Spleen (tissue), 7 donors: ENCODE measurements around the gene C5orf24.

ENCODE experiments used
- POLR2A ChIP-seq, 3 donors: fragments of 450-650 bp; IDR thresholded peaks; one replicate each; pipeline ENCODE4 v1.5.1; 2017; ENCODE audit warnings: antibody characterized with exemption in 3 of 3, mild to moderate bottlenecking in 1 of 3
- POLR2AphosphoS5 ChIP-seq, 3 donors: sonication (generic); formaldehyde crosslinking; IDR thresholded peaks; one replicate each; pipeline ENCODE4 v1.5.1; 2017; ENCODE audit warnings: antibody characterized with exemption in 3 of 3
- TF ChIP-seq, protein P1 (sequence below), 11 experiments: fragments of 200-600 bp in 7 of 11; fragments of 450-650 bp in 4 of 11; sonication (generic) in 4 of 11; IDR thresholded peaks in 8 of 11; conservative IDR thresholded peaks in 3 of 11; 1 replicate in 7 of 11; 2 replicates in 4 of 11; pipeline versions ENCODE4 v1.4.0 to v1.8.0; 2016 to 2021; ENCODE audit warnings: antibody characterized with exemption in 11 of 11, inconsistent platforms in 4 of 11, mild to moderate bottlenecking in 1 of 11
- donor health status: DM: no; HTN: no; CAD: no; lungs with moderate emphysema.
- donor health status: DM: no; HTN: no; CAD: no.
- donor health status: DM: no; HTN: no; CAD: no.

GRCh38 chr5:134864707-134865106, 18.9 kb downstream of the C5orf24 start:
- TF ChIP-seq, protein P1, sequence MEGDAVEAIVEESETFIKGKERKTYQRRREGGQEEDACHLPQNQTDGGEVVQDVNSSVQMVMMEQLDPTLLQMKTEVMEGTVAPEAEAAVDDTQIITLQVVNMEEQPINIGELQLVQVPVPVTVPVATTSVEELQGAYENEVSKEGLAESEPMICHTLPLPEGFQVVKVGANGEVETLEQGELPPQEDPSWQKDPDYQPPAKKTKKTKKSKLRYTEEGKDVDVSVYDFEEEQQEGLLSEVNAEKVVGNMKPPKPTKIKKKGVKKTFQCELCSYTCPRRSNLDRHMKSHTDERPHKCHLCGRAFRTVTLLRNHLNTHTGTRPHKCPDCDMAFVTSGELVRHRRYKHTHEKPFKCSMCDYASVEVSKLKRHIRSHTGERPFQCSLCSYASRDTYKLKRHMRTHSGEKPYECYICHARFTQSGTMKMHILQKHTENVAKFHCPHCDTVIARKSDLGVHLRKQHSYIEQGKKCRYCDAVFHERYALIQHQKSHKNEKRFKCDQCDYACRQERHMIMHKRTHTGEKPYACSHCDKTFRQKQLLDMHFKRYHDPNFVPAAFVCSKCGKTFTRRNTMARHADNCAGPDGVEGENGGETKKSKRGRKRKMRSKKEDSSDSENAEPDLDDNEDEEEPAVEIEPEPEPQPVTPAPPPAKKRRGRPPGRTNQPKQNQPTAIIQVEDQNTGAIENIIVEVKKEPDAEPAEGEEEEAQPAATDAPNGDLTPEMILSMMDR (IDR thresholded peaks at IDR 0.05 in 8 of 11, conservative IDR thresholded peaks at IDR 0.05 in 3 of 11): no peak
- TF ChIP-seq POLR2A (IDR thresholded peaks at IDR 0.05): no peak
- TF ChIP-seq POLR2AphosphoS5 (IDR thresholded peaks at IDR 0.05): no peak
